Smooth muscle cell (in vitro differentiated cells): ENCODE data around the gene AKR1B15. TPM values are rescaled to one million over a fixed set of nuclear protein-coding genes. Genes with fewer than 3 reads are reported as not detected.
"Not testable (repeated sequence)": the region's sequence is repeated elsewhere in the genome, so short reads cannot be mapped to it uniquely, and the experiment has no call there.

Experiments
- DNase-seq: peaks from one replicate; lab custom pipeline; 2025; ENCODE audit not compliant: unreplicated experiment; lab: John Stamatoyannopoulos, UW
- H2AFZ ChIP-seq: fragments of 200-600 bp; sonication (generic); 2 replicates; pipeline ENCODE4 v1.6.0; 2016; ENCODE audit warnings: antibody characterized with exemption, low read depth, mild to moderate bottlenecking
- H3F3A ChIP-seq: fragments of 200-600 bp; sonication (generic); 2 replicates; pipeline ENCODE4 v1.6.0; 2017; ENCODE audit warnings: antibody characterized with exemption, low read depth
- H3K27ac ChIP-seq: fragments of 200-600 bp; sonication (generic); 2 replicates; pipeline ENCODE4 v1.5.1; 2016; ENCODE audit warnings: low read depth, mild to moderate bottlenecking
- H3K27me3 ChIP-seq: fragments of 200-600 bp; sonication (generic); 2 replicates; pipeline ENCODE4 v1.6.1; 2016; ENCODE audit warnings: low read depth, mild to moderate bottlenecking
- H3K36me3 ChIP-seq: fragments of 200-600 bp; sonication (generic); 2 replicates; pipeline ENCODE4 v1.5.1; 2016; ENCODE audit warnings: low read depth
- H3K4me1 ChIP-seq: fragments of 200-600 bp; sonication (generic); 2 replicates; pipeline ENCODE4 v1.5.1; 2016; ENCODE audit warnings: low read depth
- H3K4me2 ChIP-seq: fragments of 200-600 bp; sonication (generic); 2 replicates; pipeline ENCODE4 v1.6.0; 2016; ENCODE audit warnings: mild to moderate bottlenecking
- H3K4me3 ChIP-seq: fragments of 200-600 bp; sonication (generic); 2 replicates; pipeline ENCODE4 v1.5.1; 2016; ENCODE audit warnings: mild to moderate bottlenecking
- H3K79me2 ChIP-seq: fragments of 200-600 bp; sonication (generic); 2 replicates; pipeline ENCODE4 v1.6.0; 2016; ENCODE audit warnings: low read depth, mild to moderate bottlenecking
- H3K9ac ChIP-seq: fragments of 200-600 bp; sonication (generic); 2 replicates; pipeline ENCODE4 v1.6.0; 2016; ENCODE audit warnings: low read depth
- H3K9me3 ChIP-seq: fragments of 200-600 bp; sonication (generic); replicated peaks from 2 replicates; pipeline ENCODE4 v1.5.1; 2016; ENCODE audit warnings: low read depth
- H4K20me1 ChIP-seq: fragments of 200-600 bp; sonication (generic); 2 replicates; pipeline ENCODE4 v1.6.0; 2016; ENCODE audit warnings: low read depth
- CTCF ChIP-seq: fragments of 200-600 bp; sonication (generic); IDR thresholded peaks from 2 replicates; pipeline ENCODE4 v1.5.1; 2017; ENCODE audit warnings: borderline replicate concordance, mild to moderate bottlenecking, antibody characterized with exemption; ENCODE audit not compliant: insufficient read depth, poor library complexity, severe bottlenecking
- WGBS: methylation state at CpG from one replicate; pipeline ENCODE4 v1.1.7; 2016; ENCODE audit warnings: low lambda C conversion rate; 5-methylcytosine and 5-hydroxymethylcytosine counted together
- polyA plus RNA-seq: library from polyadenylated mRNA; unstranded; fragments of >200 nt; fragmentation: Nextera tagmentation; extraction: Ambion mirVana; gene quantifications from 2 replicates; pipeline ENCODE4 v1.2.1, GENCODE V29; 2016
- total RNA-seq: library from RNA; depleted of rRNA; stranded (reverse); fragments of >200 nt; gene quantifications from 2 replicates; pipeline ENCODE4 v1.2.3, GENCODE V29; 2014

The AKR1B15 gene
- total and polyA plus RNA-seq, 2 experiments from 2014 or later, result 0.43 to 0.81 TPM

- H3F3A ChIP-seq, result no peaks in the 10 kb centered on the region
- H3K36me3 ChIP-seq, result no peaks in the 10 kb centered on the region
- H3K9ac ChIP-seq, result no peak overlapping the region
- H3K4me1 ChIP-seq, result no peaks in the 10 kb centered on the region
- WGBS, result 93% methylated on average over 7 of the region's 7 CpGs
- no peak overlapping the region for H3K4me2 ChIP-seq
- no peaks in the 10 kb centered on the region for H3K79me2 ChIP-seq
- no peak overlapping the region for H3K4me3 ChIP-seq
- no peaks in the 10 kb centered on the region for H4K20me1 ChIP-seq
- H3K9me3 ChIP-seq, result no peaks in the 10 kb centered on the region
- no peaks in the 10 kb centered on the region for H3K27me3 ChIP-seq
- no peak for DNase-seq
- no peak for TF ChIP-seq CTCF
- no peak overlapping the region for H3K27ac ChIP-seq
- no peak overlapping the region for H2AFZ ChIP-seq
Observed at GRCh38 chr7:134554417-134554966, 5.6 kb downstream of the AKR1B15 start.

- no peaks in the 10 kb centered on the region for H3K4me1 ChIP-seq
- H3K27ac ChIP-seq, result no peak overlapping the region
- no peaks in the 10 kb centered on the region for H3K36me3 ChIP-seq
- no peaks in the 10 kb centered on the region for H3K27me3 ChIP-seq
- no peaks in the 10 kb centered on the region for H3K79me2 ChIP-seq
- no peaks in the 10 kb centered on the region for H3F3A ChIP-seq
- H3K9me3 ChIP-seq, result no peaks in the 10 kb centered on the region
- no peak for TF ChIP-seq CTCF
- H3K9ac ChIP-seq, result no peak overlapping the region
- DNase-seq, result no peak
- no peaks in the 10 kb centered on the region for H4K20me1 ChIP-seq
- no peak overlapping the region for H3K4me3 ChIP-seq
- H3K4me2 ChIP-seq, result no peak overlapping the region
- WGBS, result 26% methylated on average over 6 of the region's 6 CpGs
- H2AFZ ChIP-seq, result no peak overlapping the region
Observed at GRCh38 chr7:134557391-134557790, 8.5 kb downstream of the AKR1B15 start.

- no peaks in the 10 kb centered on the region for H4K20me1 ChIP-seq
- no peaks in the 10 kb centered on the region for H3K79me2 ChIP-seq
- no peak overlapping the region for H2AFZ ChIP-seq
- 95% methylated on average over 5 of the region's 5 CpGs for WGBS
- no peak overlapping the region for H3K27ac ChIP-seq
- H3K27me3 ChIP-seq, result no peaks in the 10 kb centered on the region
- DNase-seq, result no peak
- no peak overlapping the region for H3K4me2 ChIP-seq
- no peaks in the 10 kb centered on the region for H3K36me3 ChIP-seq
- no peaks in the 10 kb centered on the region for H3K9me3 ChIP-seq
- no peak for TF ChIP-seq CTCF
- no peaks in the 10 kb centered on the region for H3F3A ChIP-seq
- H3K4me1 ChIP-seq, result no peaks in the 10 kb centered on the region
- no peak overlapping the region for H3K9ac ChIP-seq
- no peak overlapping the region for H3K4me3 ChIP-seq
Observed at GRCh38 chr7:134558370-134558769, 9.5 kb downstream of the AKR1B15 start.

GRCh38 chr7:134561616-134562015 is 12.7 kb downstream of the AKR1B15 start:
- H3F3A ChIP-seq, H3K27me3 ChIP-seq, H3K9ac ChIP-seq, DNase-seq, H3K36me3 ChIP-seq, H3K4me3 ChIP-seq, H3K4me2 ChIP-seq, H3K79me2 ChIP-seq, H3K9me3 ChIP-seq, H4K20me1 ChIP-seq, H3K4me1 ChIP-seq, H2AFZ ChIP-seq: not testable (repeated sequence)
- 75% methylated on average over 5 of the region's 5 CpGs for WGBS
- peak overlapping the region; percentile 36 for H3K27ac ChIP-seq
